A549 treated with CORT108297 at 1 μM for 4 hours (cell line): ENCODE results near the gene BOC. TPM values are rescaled to one million over a fixed set of nuclear protein-coding genes. Genes with fewer than 3 reads are reported as not detected.

ENCODE experiments used
- total RNA-seq: library from RNA; stranded (reverse); fragments of 200-300 nt; extraction: Qiagen RNA extraction; gene quantifications from 5 replicates; pipeline ENCODE4 v1.2.3, GENCODE V29; 2022

Gene BOC, protein sequence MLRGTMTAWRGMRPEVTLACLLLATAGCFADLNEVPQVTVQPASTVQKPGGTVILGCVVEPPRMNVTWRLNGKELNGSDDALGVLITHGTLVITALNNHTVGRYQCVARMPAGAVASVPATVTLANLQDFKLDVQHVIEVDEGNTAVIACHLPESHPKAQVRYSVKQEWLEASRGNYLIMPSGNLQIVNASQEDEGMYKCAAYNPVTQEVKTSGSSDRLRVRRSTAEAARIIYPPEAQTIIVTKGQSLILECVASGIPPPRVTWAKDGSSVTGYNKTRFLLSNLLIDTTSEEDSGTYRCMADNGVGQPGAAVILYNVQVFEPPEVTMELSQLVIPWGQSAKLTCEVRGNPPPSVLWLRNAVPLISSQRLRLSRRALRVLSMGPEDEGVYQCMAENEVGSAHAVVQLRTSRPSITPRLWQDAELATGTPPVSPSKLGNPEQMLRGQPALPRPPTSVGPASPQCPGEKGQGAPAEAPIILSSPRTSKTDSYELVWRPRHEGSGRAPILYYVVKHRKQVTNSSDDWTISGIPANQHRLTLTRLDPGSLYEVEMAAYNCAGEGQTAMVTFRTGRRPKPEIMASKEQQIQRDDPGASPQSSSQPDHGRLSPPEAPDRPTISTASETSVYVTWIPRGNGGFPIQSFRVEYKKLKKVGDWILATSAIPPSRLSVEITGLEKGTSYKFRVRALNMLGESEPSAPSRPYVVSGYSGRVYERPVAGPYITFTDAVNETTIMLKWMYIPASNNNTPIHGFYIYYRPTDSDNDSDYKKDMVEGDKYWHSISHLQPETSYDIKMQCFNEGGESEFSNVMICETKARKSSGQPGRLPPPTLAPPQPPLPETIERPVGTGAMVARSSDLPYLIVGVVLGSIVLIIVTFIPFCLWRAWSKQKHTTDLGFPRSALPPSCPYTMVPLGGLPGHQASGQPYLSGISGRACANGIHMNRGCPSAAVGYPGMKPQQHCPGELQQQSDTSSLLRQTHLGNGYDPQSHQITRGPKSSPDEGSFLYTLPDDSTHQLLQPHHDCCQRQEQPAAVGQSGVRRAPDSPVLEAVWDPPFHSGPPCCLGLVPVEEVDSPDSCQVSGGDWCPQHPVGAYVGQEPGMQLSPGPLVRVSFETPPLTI
- 4.8 to 7.7 TPM (median 7.0 TPM) in 5 replicates for total RNA-seq

DNA sequence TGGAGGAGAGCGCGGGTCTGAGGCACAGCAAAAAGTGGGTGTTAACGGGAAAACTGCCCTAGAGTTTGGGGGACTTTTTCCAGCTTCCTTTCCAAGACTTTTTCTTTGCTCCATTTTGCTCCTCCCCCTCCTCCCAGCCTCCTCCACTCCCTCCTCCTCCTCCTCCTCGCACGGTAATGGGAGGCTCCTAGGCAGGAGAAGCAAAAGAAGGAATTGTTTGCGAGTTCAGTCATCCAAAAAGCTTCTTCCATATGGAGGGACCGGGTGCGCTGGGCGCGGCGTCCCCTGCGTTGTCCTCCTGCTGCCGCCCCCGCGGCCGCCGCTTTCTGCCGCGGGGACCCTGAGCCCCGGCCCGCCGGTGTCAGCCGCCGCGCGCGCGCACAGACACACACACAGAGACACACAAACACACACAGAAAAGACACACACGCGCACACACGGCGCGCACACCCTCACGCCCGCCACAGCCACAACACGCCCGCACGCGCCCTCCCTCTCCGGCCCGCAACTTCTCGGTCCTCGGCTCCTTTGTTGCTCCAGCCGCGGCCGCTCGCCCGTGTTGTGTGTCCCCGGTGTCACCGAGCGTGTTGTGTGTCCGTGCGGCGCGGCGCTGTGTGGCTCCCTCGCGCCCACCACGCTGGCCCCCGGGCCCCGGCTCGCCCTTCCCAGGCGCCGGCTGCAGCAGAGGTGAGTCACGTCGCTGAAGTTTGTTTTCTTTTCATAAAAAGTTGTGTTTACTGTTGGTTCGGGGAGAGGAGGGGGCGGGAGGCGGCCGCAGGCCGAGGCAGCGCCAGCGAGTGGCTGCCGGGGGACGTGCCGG lies at the start of gene BOC:
Gene BOC, plus strand, starts transcription at position 228 of the 820 bp plus-strand sequence. CDS start 38,246 bp downstream, outside the sequence.

Other genes with a start within 250 kb of the BOC start
- gene CD200R1, start 236.5 kb upstream of the BOC start, total RNA-seq = 0.03 to 0.14 TPM (median 0.08 TPM) in 5 replicates
- gene GTPBP8, start 220.6 kb upstream of the BOC start, total RNA-seq = 14.0 to 17.7 TPM (median 15.7 TPM) in 5 replicates
- 1.3 to 2.2 TPM (median 1.7 TPM) in 5 replicates for gene CFAP44, start 229.9 kb downstream of the BOC start, total RNA-seq